IPS-15b (cell line): ENCODE results near the gene RECK.

Experiments
- H3K27me3 ChIP-seq: one replicate; pipeline ENCODE4 v1.6.1; 2013; ENCODE audit warnings: low read length; ENCODE audit not compliant: control insufficient read depth, insufficient read depth
- H3K36me3 ChIP-seq: one replicate; pipeline ENCODE4 v1.6.1; 2013; ENCODE audit warnings: low read length; ENCODE audit not compliant: control insufficient read depth, insufficient read depth
- H3K4me1 ChIP-seq: one replicate; pipeline ENCODE4 v1.6.1; 2013; ENCODE audit warnings: mild to moderate bottlenecking, low read length; ENCODE audit not compliant: control insufficient read depth, insufficient read depth
- H3K4me3 ChIP-seq: one replicate; pipeline ENCODE4 v1.5.1; 2013; ENCODE audit warnings: low read depth, low read length
- H3K9ac ChIP-seq: one replicate; pipeline ENCODE4 v1.6.1; 2013; ENCODE audit warnings: low read depth, mild to moderate bottlenecking, low read length
- H3K9me3 ChIP-seq: one replicate; pipeline ENCODE4 v1.6.1; 2013; ENCODE audit warnings: mild to moderate bottlenecking, low read length; ENCODE audit not compliant: control insufficient read depth, insufficient read depth

Gene RECK

GRCh38 chr9:36101916-36102741 is 65.4 kb downstream of the RECK start:
- H3K9ac ChIP-seq = no peak overlapping the region
- H3K36me3 ChIP-seq = no peaks in the 10 kb centered on the region
- no peak overlapping the region for H3K4me3 ChIP-seq
- peaks cover 5% of the 10 kb centered on the region for H3K4me1 ChIP-seq
- no peaks in the 10 kb centered on the region for H3K27me3 ChIP-seq
- no peaks in the 10 kb centered on the region for H3K9me3 ChIP-seq

DNA sequence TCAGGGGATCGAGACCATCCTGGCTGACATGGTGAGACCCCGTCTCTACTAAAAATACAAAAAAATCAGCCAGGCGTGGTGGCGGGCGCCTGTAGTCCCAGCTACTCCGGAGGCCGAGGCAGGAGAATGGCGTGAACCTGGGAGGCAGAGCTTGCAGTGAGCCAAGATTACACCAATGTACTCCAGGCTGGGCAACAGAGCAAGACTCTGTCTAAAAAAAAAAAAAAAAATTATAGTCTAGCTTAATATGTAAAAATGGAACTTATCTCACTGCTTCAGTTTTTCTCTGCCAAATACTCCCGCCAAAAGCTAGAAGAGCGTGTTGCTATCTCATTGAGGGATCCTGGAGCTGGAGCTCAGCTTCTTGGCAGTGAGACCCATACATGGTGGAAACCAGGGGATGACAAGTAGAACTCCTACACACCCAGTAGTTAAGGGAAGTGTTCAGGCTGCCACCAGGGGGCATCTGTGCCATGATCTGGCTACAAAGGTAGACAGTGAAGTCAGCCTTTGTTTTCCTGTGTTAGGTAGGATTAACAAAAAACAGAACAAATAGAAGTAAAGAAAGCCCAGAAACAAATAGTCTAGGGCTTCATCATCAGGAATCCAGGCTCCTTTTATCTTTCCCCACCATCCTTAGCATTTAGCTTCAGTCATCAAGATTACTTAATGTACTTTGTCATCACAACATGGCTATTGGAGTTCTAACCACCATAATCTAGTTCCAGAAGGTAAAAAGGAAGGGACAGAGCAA is 66.2 kb downstream of the RECK start:
- H3K4me1 ChIP-seq = peaks cover 5% of the 10 kb centered on the region
- no peak overlapping the region for H3K4me3 ChIP-seq
- no peak overlapping the region for H3K9ac ChIP-seq
- no peaks in the 10 kb centered on the region for H3K27me3 ChIP-seq
- H3K36me3 ChIP-seq = no peaks in the 10 kb centered on the region
- H3K9me3 ChIP-seq = no peaks in the 10 kb centered on the region

GRCh38 chr9:36109071-36109470 is 72.4 kb downstream of the RECK start:
- Histone ChIP-seq H3K4me3 (no peak overlapping the region), H3K36me3 (peaks cover 4% of the 10 kb centered on the region), H3K9ac (no peak overlapping the region), H3K9me3 (no peaks in the 10 kb centered on the region), H3K4me1 (no peaks in the 10 kb centered on the region), H3K27me3 (no peaks in the 10 kb centered on the region)

GRCh38 chr9:36110434-36110833 is 73.7 kb downstream of the RECK start:
- no peak overlapping the region for H3K9ac ChIP-seq
- H3K9me3 ChIP-seq = no peaks in the 10 kb centered on the region
- peaks cover 4% of the 10 kb centered on the region for H3K36me3 ChIP-seq
- no peaks in the 10 kb centered on the region for H3K4me1 ChIP-seq
- H3K27me3 ChIP-seq = no peaks in the 10 kb centered on the region
- no peak overlapping the region for H3K4me3 ChIP-seq

DNA sequence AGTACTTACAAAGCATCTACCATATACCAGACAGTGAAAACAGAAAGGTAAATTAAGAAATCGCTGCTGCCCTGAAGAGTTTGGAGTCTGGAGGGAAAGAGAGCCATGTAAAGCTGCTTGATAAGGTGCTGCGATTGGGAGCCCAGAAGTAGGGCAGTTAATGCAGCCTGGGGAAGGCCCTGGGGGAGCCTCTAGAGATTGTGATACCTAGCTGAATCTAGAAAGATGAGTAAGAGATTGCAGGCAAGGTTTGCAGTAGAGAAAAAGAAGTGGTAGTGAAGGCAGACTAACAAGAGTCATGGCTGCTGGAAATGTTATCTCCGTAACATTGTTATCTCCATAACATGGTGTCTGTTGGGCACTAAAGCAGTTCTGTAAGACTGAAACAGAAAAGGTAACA is 75.8 kb downstream of the RECK start:
- H3K27me3 ChIP-seq = no peaks in the 10 kb centered on the region
- H3K9ac ChIP-seq = no peak overlapping the region
- H3K4me3 ChIP-seq = no peak overlapping the region
- H3K4me1 ChIP-seq = no peaks in the 10 kb centered on the region
- H3K36me3 ChIP-seq = peaks cover 4% of the 10 kb centered on the region
- H3K9me3 ChIP-seq = no peaks in the 10 kb centered on the region

DNA sequence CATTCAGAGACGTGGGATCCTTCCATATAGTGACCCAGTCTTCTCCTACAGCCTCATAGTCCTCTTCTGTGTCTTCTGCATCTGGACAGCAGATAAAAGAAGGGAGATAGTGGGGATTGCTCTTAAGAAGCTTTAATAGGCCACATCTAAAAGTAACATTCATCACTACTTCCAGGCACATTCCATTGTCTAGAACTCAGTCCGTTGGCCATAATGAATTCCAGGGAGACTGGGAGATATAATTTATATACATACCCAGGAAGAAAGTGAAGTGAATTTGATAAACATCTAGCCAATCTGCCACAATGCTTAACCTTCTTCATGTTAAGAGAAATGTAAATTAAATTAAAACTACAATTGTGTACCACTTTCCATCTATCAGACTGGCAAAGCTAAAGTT is 77.3 kb downstream of the RECK start:
- H3K4me1 ChIP-seq = no peaks in the 10 kb centered on the region
- no peaks in the 10 kb centered on the region for H3K27me3 ChIP-seq
- H3K9me3 ChIP-seq = no peaks in the 10 kb centered on the region
- H3K9ac ChIP-seq = no peak overlapping the region
- H3K4me3 ChIP-seq = no peak overlapping the region
- peaks cover 4% of the 10 kb centered on the region for H3K36me3 ChIP-seq

GRCh38 chr9:36116593-36116992 is 79.9 kb downstream of the RECK start:
- Histone ChIP-seq H3K4me1 (no peaks in the 10 kb centered on the region), H3K27me3 (no peaks in the 10 kb centered on the region), H3K4me3 (no peak overlapping the region), H3K9me3 (no peaks in the 10 kb centered on the region), H3K9ac (no peak overlapping the region), H3K36me3 (peaks cover 4% of the 10 kb centered on the region)

GRCh38 chr9:36118201-36118600 is 81.5 kb downstream of the RECK start:
- Histone ChIP-seq H3K27me3 (no peaks in the 10 kb centered on the region), H3K36me3 (no peaks in the 10 kb centered on the region), H3K4me1 (no peaks in the 10 kb centered on the region), H3K9ac (no peak overlapping the region), H3K9me3 (no peaks in the 10 kb centered on the region), H3K4me3 (no peak overlapping the region)

DNA sequence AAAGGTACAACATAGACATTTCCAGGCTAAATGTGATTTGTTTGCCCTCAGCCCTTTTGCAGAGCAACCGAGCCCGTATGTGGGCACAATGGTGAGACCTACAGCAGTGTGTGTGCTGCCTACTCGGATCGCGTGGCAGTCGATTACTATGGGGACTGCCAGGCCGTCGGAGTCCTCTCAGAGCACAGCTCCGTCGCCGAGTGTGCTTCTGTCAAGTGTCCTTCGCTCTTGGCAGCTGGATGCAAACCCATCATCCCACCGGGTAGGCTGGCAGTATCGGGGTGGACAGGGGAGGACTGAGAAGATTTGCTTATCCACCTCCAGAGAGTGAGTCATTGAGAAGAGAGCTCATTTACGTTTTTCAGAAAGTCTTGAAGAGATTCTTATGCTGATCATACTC is 82.0 kb downstream of the RECK start:
- no peak overlapping the region for H3K4me3 ChIP-seq
- H3K27me3 ChIP-seq = no peaks in the 10 kb centered on the region
- no peaks in the 10 kb centered on the region for H3K4me1 ChIP-seq
- no peaks in the 10 kb centered on the region for H3K9me3 ChIP-seq
- no peaks in the 10 kb centered on the region for H3K36me3 ChIP-seq
- H3K9ac ChIP-seq = no peak overlapping the region

GRCh38 chr9:36119476-36119875 is 82.8 kb downstream of the RECK start:
- Histone ChIP-seq H3K9ac (no peak overlapping the region), H3K4me1 (no peaks in the 10 kb centered on the region), H3K4me3 (no peak overlapping the region), H3K27me3 (no peaks in the 10 kb centered on the region), H3K9me3 (no peaks in the 10 kb centered on the region), H3K36me3 (no peaks in the 10 kb centered on the region)

- Histone ChIP-seq H3K9ac (no peak overlapping the region), H3K9me3 (no peaks in the 10 kb centered on the region), H3K4me3 (no peak overlapping the region), H3K27me3 (no peaks in the 10 kb centered on the region), H3K36me3 (no peaks in the 10 kb centered on the region), H3K4me1 (no peaks in the 10 kb centered on the region)
Measured at GRCh38 chr9:36120705-36121104, 84.0 kb downstream of the RECK start.

DNA sequence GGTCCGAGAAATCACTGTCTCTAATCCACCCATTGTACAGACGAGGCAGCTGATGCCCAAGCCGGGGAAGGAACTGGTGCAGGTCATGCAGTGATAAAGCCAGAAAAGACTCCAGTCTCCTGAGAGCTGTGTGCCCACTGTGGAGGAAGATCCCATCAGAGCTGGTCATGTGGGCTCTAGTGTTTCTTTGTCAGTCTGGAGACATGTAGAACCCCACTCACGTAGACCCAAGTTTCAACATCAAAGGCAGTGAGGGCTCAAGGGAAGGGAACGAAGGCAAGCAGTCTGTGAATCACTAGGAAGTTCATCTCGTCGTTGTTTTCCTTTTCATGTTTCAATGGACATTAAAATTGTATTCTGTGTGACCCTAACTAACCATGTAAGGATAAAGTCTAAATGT is 85.3 kb downstream of the RECK start:
- Histone ChIP-seq H3K9ac (no peak overlapping the region), H3K4me3 (no peak overlapping the region), H3K4me1 (peaks cover 2% of the 10 kb centered on the region), H3K36me3 (no peaks in the 10 kb centered on the region), H3K27me3 (no peaks in the 10 kb centered on the region), H3K9me3 (no peaks in the 10 kb centered on the region)
